ENCODE measurements around the gene PCDHGB1.

- no peak for TF ChIP-seq EZH2 (IDR thresholded peaks at IDR 0.05; ENCODE audit: low read length, missing control alignments)
- peak; percentile 41 to 61 for TF ChIP-seq CTCF (conservative IDR thresholded peaks at IDR 0.05 in 1 of 2, IDR thresholded peaks at IDR 0.05 in 1 of 2; ENCODE audit: low read depth in 1 of 2, low read length in 2 of 2)
These were observed 23.9 kb downstream of the PCDHGB1 start, which contains the start of gene PCDHGA6 for GRCh38 chr5:141373673-141374317.
